Loucy (cell line): Measurements from ENCODE around the gene HSF2BP.

Experiments
- H2AFZ ChIP-seq: fragments of 200-600 bp; sonication (generic); 2 replicates; pipeline ENCODE4 v1.6.0; 2016; ENCODE audit warnings: antibody characterized with exemption, mild to moderate bottlenecking, low read length, moderate library complexity
- H3F3A ChIP-seq: fragments of 200-600 bp; 2 replicates; pipeline ENCODE4 v1.6.0; 2016; ENCODE audit warnings: antibody characterized with exemption, low read depth, mild to moderate bottlenecking
- H3K27me3 ChIP-seq: fragments of 200-600 bp; sonication (generic); 2 replicates; pipeline ENCODE4 v1.6.1; 2014; ENCODE audit warnings: low read length, mild to moderate bottlenecking; ENCODE audit not compliant: insufficient read depth, poor library complexity, severe bottlenecking
- H3K36me3 ChIP-seq: fragments of 200-600 bp; sonication (generic); 2 replicates; pipeline ENCODE4 v1.6.1; 2016; ENCODE audit warnings: low read length; ENCODE audit not compliant: insufficient read depth
- H3K4me1 ChIP-seq: fragments of 200-600 bp; sonication (generic); 2 replicates; pipeline ENCODE4 v1.5.1; 2014; ENCODE audit warnings: low read length, mild to moderate bottlenecking; ENCODE audit not compliant: insufficient read depth, poor library complexity, severe bottlenecking
- H3K4me2 ChIP-seq: fragments of 200-600 bp; sonication (generic); 2 replicates; pipeline ENCODE4 v1.6.0; 2014; ENCODE audit warnings: antibody characterized with exemption, low read length, low read depth, mild to moderate bottlenecking; ENCODE audit not compliant: poor library complexity, severe bottlenecking
- H3K4me3 ChIP-seq: fragments of 200-600 bp; sonication (generic); 2 replicates; pipeline ENCODE4 v1.5.1; 2014; ENCODE audit warnings: low read length, mild to moderate bottlenecking, mixed read lengths; ENCODE audit not compliant: poor library complexity, severe bottlenecking
- H3K79me2 ChIP-seq: fragments of 200-600 bp; sonication (generic); 2 replicates; pipeline ENCODE4 v1.6.1; 2014; ENCODE audit warnings: low read length; ENCODE audit not compliant: insufficient read depth
- H3K9ac ChIP-seq: fragments of 200-600 bp; sonication (generic); 2 replicates; pipeline ENCODE4 v1.6.0; 2014; ENCODE audit warnings: mild to moderate bottlenecking, low read depth, low read length, moderate library complexity; ENCODE audit not compliant: poor library complexity, severe bottlenecking
- H3K9me2 ChIP-seq: fragments of 200-600 bp; sonication (generic); replicated peaks from 2 replicates; pipeline ENCODE4 v1.6.1; 2016; ENCODE audit warnings: low read depth, low read length, mixed read lengths
- H3K9me3 ChIP-seq: fragments of 200-600 bp; sonication (generic); 2 replicates; pipeline ENCODE4 v1.6.1; 2014; ENCODE audit warnings: mild to moderate bottlenecking, antibody characterized with exemption, low read length, low read depth; ENCODE audit not compliant: insufficient read depth
- H4K20me1 ChIP-seq: fragments of 200-600 bp; sonication (generic); 2 replicates; pipeline ENCODE4 v1.6.0; 2014; ENCODE audit warnings: antibody characterized with exemption, low read length, mild to moderate bottlenecking; ENCODE audit not compliant: insufficient read depth, poor library complexity, severe bottlenecking
- CTCF ChIP-seq: fragments of 200-600 bp; sonication (generic); conservative IDR thresholded peaks from 2 replicates; pipeline ENCODE4 v1.5.1; 2014; ENCODE audit warnings: mild to moderate bottlenecking, antibody characterized with exemption, low read length
- EZH2phosphoT487 ChIP-seq: fragments of 200-600 bp; IDR thresholded peaks from 2 replicates; pipeline ENCODE4 v1.6.1; 2018; ENCODE audit warnings: antibody characterized with exemption, mild to moderate bottlenecking, moderate library complexity, borderline replicate concordance

Gene HSF2BP

GRCh38 chr21:43658769-43659135, 536 bp downstream of the HSF2BP start:
- Histone ChIP-seq H2AFZ (peak overlapping the region; percentile 84; the same call in 1 of the 2 replicates), H3F3A (no peaks in the 10 kb centered on the region; the same call in 1 of the 2 replicates), H3K9ac (peak overlapping the region; percentile 89), H3K27me3 (no peaks in the 10 kb centered on the region), H3K9me2 (no peaks in the 10 kb centered on the region), H3K4me2 (peak overlapping the region; percentile 77), H3K9me3 (no peaks in the 10 kb centered on the region), H3K36me3 (peaks cover 5% of the 10 kb centered on the region; the same call in 1 of the 2 replicates), H3K4me1 (peaks cover 45% of the 10 kb centered on the region), H3K4me3 (peak overlapping the region; percentile 97), H3K79me2 (peaks cover 53% of the 10 kb centered on the region), H4K20me1 (peaks cover 27% of the 10 kb centered on the region)
- TF ChIP-seq EZH2phosphoT487 (no peak), CTCF (no peak)

- H3K27me3 ChIP-seq = no peaks in the 10 kb centered on the region
- H3K9ac ChIP-seq = peak overlapping the region; percentile 89
- H3K36me3 ChIP-seq = peaks cover 2% of the 10 kb centered on the region; the same call in 1 of the 2 replicates
- peaks cover 49% of the 10 kb centered on the region for H3K79me2 ChIP-seq
- H3K4me1 ChIP-seq = peaks cover 45% of the 10 kb centered on the region
- no peak overlapping the region for H2AFZ ChIP-seq
- H3K4me3 ChIP-seq = peak overlapping the region; percentile 97
- H4K20me1 ChIP-seq = peaks cover 24% of the 10 kb centered on the region
- no peaks in the 10 kb centered on the region for H3K9me3 ChIP-seq
- H3K4me2 ChIP-seq = peak overlapping the region; percentile 77
- no peaks in the 10 kb centered on the region; the same call in 1 of the 2 replicates for H3F3A ChIP-seq
- no peaks in the 10 kb centered on the region for H3K9me2 ChIP-seq
- TF ChIP-seq EZH2phosphoT487 (no peak), CTCF (no peak)
Observed at GRCh38 chr21:43658088-43658741, 1.1 kb downstream of the HSF2BP start.

- Histone ChIP-seq H3K36me3 (no peaks in the 10 kb centered on the region), H3K4me1 (peaks cover 39% of the 10 kb centered on the region), H3K4me2 (peak overlapping the region; percentile 48), H3K79me2 (peaks cover 42% of the 10 kb centered on the region), H3K9me3 (no peaks in the 10 kb centered on the region), H3K9ac (peak overlapping the region; percentile 6), H3K9me2 (no peaks in the 10 kb centered on the region), H3K4me3 (no peak overlapping the region), H3F3A (no peaks in the 10 kb centered on the region; the same call in 1 of the 2 replicates), H2AFZ (no peak overlapping the region), H4K20me1 (peaks cover 17% of the 10 kb centered on the region), H3K27me3 (no peaks in the 10 kb centered on the region)
- TF ChIP-seq CTCF (no peak), EZH2phosphoT487 (no peak)
Observed at GRCh38 chr21:43657355-43658087, 1.8 kb downstream of the HSF2BP start.
